CD4-positive, alpha-beta memory T cell (primary cell): Measurements from ENCODE around the gene CDKN1A. TPM values are rescaled to one million over a fixed set of nuclear protein-coding genes. Genes with fewer than 3 reads are reported as not detected.

ENCODE experiments used
- CTCF ChIA-PET: fragments of 350-600 bp; sonication (Branson Sonifier 250); formaldehyde crosslinking; loops from one replicate; lab custom pipeline; 2021; ENCODE audit warnings: inconsistent platforms; ENCODE audit not compliant: partially characterized antibody; lab: Charles Lee
- POLR2A ChIA-PET: fragments of 350-600 bp; sonication (Branson Sonifier 250); formaldehyde crosslinking; loops from one replicate; lab custom pipeline; 2021; ENCODE audit not compliant: partially characterized antibody; lab: Charles Lee
- DNase-seq, 5 donors: peaks; one replicate each; pipeline versions ENCODE4 v3.0.0 to v3.0.0-alpha.2; 2020 to 2022; ENCODE audit warnings: mixed read lengths in 1 of 5
- H3K27ac ChIP-seq: one replicate; pipeline ENCODE4 v1.7.0; 2013; ENCODE audit warnings: low read depth, low read length
- H3K27me3 ChIP-seq: 2 replicates; pipeline ENCODE4 v1.7.0; 2013; ENCODE audit warnings: mild to moderate bottlenecking, low read length, moderate library complexity; ENCODE audit not compliant: insufficient read depth
- H3K36me3 ChIP-seq: 2 replicates; pipeline ENCODE4 v1.7.0; 2013; ENCODE audit warnings: mild to moderate bottlenecking, low read length, moderate library complexity; ENCODE audit not compliant: insufficient read depth
- H3K4me1 ChIP-seq: 2 replicates; pipeline ENCODE4 v1.7.0; 2013; ENCODE audit warnings: mild to moderate bottlenecking, low read length, moderate library complexity; ENCODE audit not compliant: insufficient read depth
- H3K4me3 ChIP-seq, 2 donors: one replicate each; pipeline ENCODE4 v1.7.0; 2013; ENCODE audit warnings: low read length in 2 of 2, mild to moderate bottlenecking in 1 of 2
- H3K9me3 ChIP-seq, 2 donors: one replicate each; pipeline ENCODE4 v1.7.0; 2013; ENCODE audit warnings: low read length in 2 of 2, control low read depth in 1 of 2; ENCODE audit not compliant: control insufficient read depth in 1 of 2
- H3K27ac Mint-ChIP-seq, 7 donors: one replicate each; pipeline ENCODE4 v1.8.0; 2020 to 2021; ENCODE audit warnings: mixed read lengths in 7 of 7, mild to moderate bottlenecking in 6 of 7, inconsistent platforms in 3 of 7, moderate library complexity in 3 of 7
- H3K27me3 Mint-ChIP-seq, 2 donors: one replicate each; pipeline ENCODE4 v1.8.0; 2020 to 2021; ENCODE audit warnings: mixed read lengths in 2 of 2
- H3K36me3 Mint-ChIP-seq, 2 donors: one replicate each; pipeline ENCODE4 v1.8.0; 2020 to 2021; ENCODE audit warnings: mixed read lengths in 2 of 2, inconsistent platforms in 1 of 2, mild to moderate bottlenecking in 1 of 2
- H3K4me1 Mint-ChIP-seq, 4 donors: one replicate each; pipeline ENCODE4 v1.8.0; 2020 to 2021; ENCODE audit warnings: mixed read lengths in 4 of 4, mild to moderate bottlenecking in 1 of 4
- H3K4me3 Mint-ChIP-seq, 8 donors: one replicate each; pipeline ENCODE4 v1.8.0; 2020 to 2021; ENCODE audit warnings: mixed read lengths in 8 of 8, mild to moderate bottlenecking in 7 of 8, moderate library complexity in 6 of 8, inconsistent platforms in 3 of 8
- H3K9me3 Mint-ChIP-seq, 8 donors: one replicate each; pipeline ENCODE4 v1.8.0; 2020 to 2021; ENCODE audit warnings: mixed read lengths in 8 of 8, mild to moderate bottlenecking in 5 of 8, inconsistent platforms in 3 of 8, moderate library complexity in 1 of 8
- intact Hi-C: fragments of 100-400 bp; cut with micrococcal nuclease; formaldehyde crosslinking; loops from one replicate; pipeline ENCODE4 v1.15.1; 2023
- polyA plus RNA-seq, 2 donors: library from polyadenylated mRNA; unstranded; fragments of 300-500 nt; fragmentation: Illumina TruSeq; gene quantifications; one replicate each; pipeline ENCODE4 v1.2.3, GENCODE V29; 2021
- total RNA-seq, 2 experiments: library from RNA; stranded (reverse); gene quantifications; one replicate each; pipeline ENCODE4 v1.2.3, GENCODE V29; 2021

Gene CDKN1A
- total and polyA plus RNA-seq, 4 experiments from 2014 or later, result 3.3 to 20.6 (median 11.7) TPM

DNA sequence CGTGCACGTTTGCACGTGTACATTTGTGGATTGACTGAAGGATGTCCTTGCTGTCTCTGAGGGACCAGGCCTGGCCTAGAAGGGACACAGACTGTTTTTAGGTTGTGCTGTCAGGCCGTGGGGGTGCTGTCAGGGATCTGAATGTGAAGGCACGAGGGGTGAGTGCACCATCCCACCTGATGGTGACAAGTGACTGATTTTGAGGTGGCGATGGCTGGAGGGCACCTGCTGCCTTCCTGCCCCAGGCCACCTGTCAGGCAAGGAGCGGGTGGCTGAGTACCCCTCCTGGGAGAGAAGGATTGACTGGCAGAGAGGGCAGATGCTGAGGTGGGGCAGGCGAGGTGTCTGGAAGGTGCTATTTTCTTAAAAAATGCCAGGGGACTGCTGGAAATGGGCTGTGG, 20.4 kb downstream of the CDKN1A start:
- H3K4me1 ChIP-seq, result no peaks in the 10 kb centered on the region
- no peak overlapping the region for H3K27ac Mint-ChIP-seq
- no peaks in the 10 kb centered on the region for H3K27me3 ChIP-seq
- ChIA-PET POLR2A (no interaction called here), CTCF (no interaction called here)
- H3K9me3 ChIP-seq, result no peaks in the 10 kb centered on the region
- no peaks in the 10 kb centered on the region for H3K36me3 Mint-ChIP-seq
- no peak overlapping the region for H3K4me3 ChIP-seq
- H3K4me3 Mint-ChIP-seq, result no peak overlapping the region
- no peak for DNase-seq
- H3K4me1 Mint-ChIP-seq, result peaks cover 0 to 26% (median 1%) of the 10 kb centered on the region in 4 donors
- no peaks in the 10 kb centered on the region for H3K36me3 ChIP-seq
- no peak overlapping the region for H3K27ac ChIP-seq
- no peaks in the 10 kb centered on the region for H3K27me3 Mint-ChIP-seq
- intact Hi-C loops, result no loop called here
- H3K9me3 Mint-ChIP-seq, result peaks cover 0 to 1% (median 0%) of the 10 kb centered on the region in 8 donors

DNA sequence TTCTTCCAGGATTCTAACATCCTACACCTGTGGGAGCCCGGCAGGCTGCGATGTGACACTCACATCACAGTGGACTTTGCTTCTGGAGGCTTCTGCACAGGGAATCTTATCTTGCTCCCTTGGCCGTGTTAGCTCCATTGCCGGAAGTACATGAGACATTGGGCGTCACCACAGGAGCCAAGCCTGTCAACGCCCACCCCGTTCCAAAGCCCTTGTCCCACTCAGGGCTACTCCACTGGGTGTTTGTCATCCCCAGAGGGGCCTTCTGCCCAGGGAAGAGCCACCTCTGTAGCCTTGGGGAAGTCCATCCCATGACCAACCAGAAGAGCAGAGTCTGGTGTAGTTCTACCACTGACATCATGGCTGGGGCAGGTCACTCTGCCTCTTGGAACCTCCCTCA, 20.8 kb downstream of the CDKN1A start:
- Mint-ChIP-seq H3K4me1 (peaks cover 0 to 26% (median 1%) of the 10 kb centered on the region in 4 donors), H3K27me3 (no peaks in the 10 kb centered on the region), H3K9me3 (peaks cover 0 to 2% (median 0%) of the 10 kb centered on the region in 8 donors), H3K36me3 (no peaks in the 10 kb centered on the region), H3K27ac (no peak overlapping the region), H3K4me3 (no peak overlapping the region)
- H3K36me3 ChIP-seq, result no peaks in the 10 kb centered on the region
- no peaks in the 10 kb centered on the region for H3K4me1 ChIP-seq
- POLR2A ChIA-PET, result no interaction called here
- intact Hi-C loops, result no loop called here
- CTCF ChIA-PET, result no interaction called here
- H3K27me3 ChIP-seq, result no peaks in the 10 kb centered on the region
- H3K9me3 ChIP-seq, result no peaks in the 10 kb centered on the region
- DNase-seq, result no peak
- no peak overlapping the region for H3K27ac ChIP-seq
- no peak overlapping the region for H3K4me3 ChIP-seq

DNA sequence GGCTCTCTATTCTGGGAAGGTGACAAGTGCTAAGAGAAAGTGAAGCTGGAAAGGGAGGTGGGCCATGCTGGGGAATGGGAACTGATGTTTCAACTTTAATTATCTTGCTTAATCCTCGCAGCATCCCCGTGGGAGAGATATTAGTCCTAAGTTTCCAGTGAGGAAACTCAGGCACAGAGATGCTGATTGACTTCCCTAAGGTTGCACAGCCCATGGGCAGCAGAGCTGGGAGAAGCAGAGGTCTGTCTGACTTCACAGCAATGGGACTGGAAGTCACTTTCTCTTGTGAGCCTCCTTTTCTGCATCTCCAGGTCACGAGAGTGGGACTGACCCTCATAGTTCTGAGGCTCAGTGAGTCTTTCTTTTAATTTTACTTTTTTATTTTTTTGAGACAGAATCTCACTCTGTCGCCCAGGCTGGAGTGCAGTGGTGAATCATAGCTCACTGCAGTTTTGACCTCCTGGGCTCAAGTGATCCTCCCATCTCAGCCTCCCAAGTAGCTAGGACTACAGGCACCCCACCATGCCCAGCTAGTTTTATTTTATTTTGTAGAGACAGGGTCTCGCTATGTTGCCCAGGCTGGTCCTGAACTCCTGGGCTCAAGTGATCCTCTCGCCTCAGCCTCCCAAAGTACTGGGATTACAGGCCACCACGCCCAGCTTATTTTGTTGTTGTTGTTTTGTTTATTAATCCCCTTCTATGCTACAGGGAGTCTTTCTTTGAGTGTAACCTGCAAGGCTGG, 21.7 kb downstream of the CDKN1A start:
- ChIA-PET CTCF (no interaction called here), POLR2A (interaction anchor here (0.5 kb wide), 1 partner anchor 108 kb away, joined by 3 read pairs; no protein-coding TSS in a partner anchor)
- Histone ChIP-seq H3K4me1 (no peaks in the 10 kb centered on the region), H3K27ac (no peak overlapping the region), H3K36me3 (no peaks in the 10 kb centered on the region), H3K9me3 (no peaks in the 10 kb centered on the region), H3K4me3 (no peak overlapping the region), H3K27me3 (no peaks in the 10 kb centered on the region)
- DNase-seq, result no peak
- intact Hi-C loops, result no loop called here
- no peaks in the 10 kb centered on the region for H3K36me3 Mint-ChIP-seq
- H3K9me3 Mint-ChIP-seq, result peaks cover 0 to 2% (median 0%) of the 10 kb centered on the region in 8 donors
- H3K27ac Mint-ChIP-seq, result no peak overlapping the region
- peaks cover 0 to 18% (median 1%) of the 10 kb centered on the region in 4 donors for H3K4me1 Mint-ChIP-seq
- no peaks in the 10 kb centered on the region for H3K27me3 Mint-ChIP-seq
- no peak overlapping the region for H3K4me3 Mint-ChIP-seq

DNA sequence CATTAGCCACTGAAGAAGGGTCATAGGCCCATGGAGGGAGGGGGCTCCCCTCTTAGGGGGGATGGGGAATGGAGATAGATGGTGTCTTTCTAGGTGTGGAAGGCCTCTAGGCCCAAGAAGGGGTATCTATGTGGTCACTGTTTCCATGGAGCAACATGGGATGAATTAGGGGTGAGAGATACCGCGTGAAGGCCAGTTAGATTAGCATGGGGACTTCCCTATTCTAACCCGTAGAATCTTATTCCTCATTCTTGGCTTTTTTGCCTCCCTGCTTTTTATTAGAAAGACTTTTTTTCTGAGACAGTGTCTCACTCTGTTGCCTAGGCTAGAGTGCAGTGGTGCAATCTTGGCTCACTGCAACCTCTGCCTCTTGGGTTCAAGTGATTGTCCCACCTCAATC, 22.3 kb downstream of the CDKN1A start:
- H3K27me3 ChIP-seq, result no peaks in the 10 kb centered on the region
- POLR2A ChIA-PET, result interaction anchor here (0.5 kb wide), 1 partner anchor 109 kb away, joined by 3 read pairs; no protein-coding TSS in a partner anchor

DNA sequence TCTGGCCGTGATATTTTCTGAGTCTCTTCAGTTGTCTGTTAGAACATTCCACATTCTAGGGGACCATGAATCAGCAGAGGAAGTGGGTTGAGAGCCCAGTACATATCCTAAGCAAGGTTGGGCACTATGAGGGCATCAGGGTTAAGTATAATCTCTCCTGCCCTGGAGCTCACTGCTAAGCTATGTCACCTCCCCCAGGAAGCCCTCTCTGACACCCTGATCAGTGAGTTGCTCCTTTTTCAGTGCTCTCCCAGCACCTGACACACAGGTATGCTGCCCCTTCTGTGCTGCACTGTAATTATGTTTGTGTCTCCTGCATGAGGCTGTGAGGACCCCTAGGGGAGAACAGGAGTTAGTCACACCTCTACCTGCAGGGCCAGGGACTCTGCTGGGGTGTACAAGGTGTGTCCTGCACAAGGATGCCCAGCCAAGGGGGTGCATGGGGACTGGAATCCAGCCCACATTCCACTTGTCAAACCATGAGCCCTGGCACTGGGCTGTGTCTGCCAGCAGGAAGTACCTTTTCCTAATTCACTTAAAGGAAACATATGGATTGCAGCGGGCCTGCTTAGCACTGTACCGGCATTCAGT, 23.0 kb downstream of the CDKN1A start:
- H3K4me3 ChIP-seq, result no peak overlapping the region
- POLR2A ChIA-PET, result interaction anchor here (0.6 kb wide), 1 partner anchor 15 kb away, joined by 3 read pairs; no protein-coding TSS in a partner anchor
- CTCF ChIA-PET, result no interaction called here
- H3K27ac ChIP-seq, result no peak overlapping the region
- no peaks in the 10 kb centered on the region for H3K36me3 Mint-ChIP-seq
- no peaks in the 10 kb centered on the region for H3K4me1 ChIP-seq
- H3K27ac Mint-ChIP-seq, result no peak overlapping the region
- no peaks in the 10 kb centered on the region for H3K36me3 ChIP-seq
- no peaks in the 10 kb centered on the region for H3K9me3 ChIP-seq
- H3K27me3 Mint-ChIP-seq, result no peaks in the 10 kb centered on the region
- peaks cover 0 to 2% (median 0%) of the 10 kb centered on the region in 8 donors for H3K9me3 Mint-ChIP-seq
- no peaks in the 10 kb centered on the region for H3K27me3 ChIP-seq
- intact Hi-C loops, result no loop called here
- H3K4me3 Mint-ChIP-seq, result no peak overlapping the region
- H3K4me1 Mint-ChIP-seq, result peaks cover 0 to 14% (median 1%) of the 10 kb centered on the region in 4 donors
- DNase-seq, result no peak

More for the DNA sequence above, 22.3 kb downstream of the CDKN1A start:
- Histone ChIP-seq H3K4me1 (no peaks in the 10 kb centered on the region), H3K9me3 (no peaks in the 10 kb centered on the region), H3K36me3 (no peaks in the 10 kb centered on the region), H3K4me3 (no peak overlapping the region), H3K27ac (no peak overlapping the region)
- CTCF ChIA-PET, result no interaction called here
- no peaks in the 10 kb centered on the region for H3K27me3 Mint-ChIP-seq
- DNase-seq, result no peak
- peaks cover 0 to 14% (median 1%) of the 10 kb centered on the region in 4 donors for H3K4me1 Mint-ChIP-seq
- H3K36me3 Mint-ChIP-seq, result no peaks in the 10 kb centered on the region
- H3K4me3 Mint-ChIP-seq, result no peak overlapping the region
- intact Hi-C loops, result no loop called here
- H3K27ac Mint-ChIP-seq, result no peak overlapping the region
- peaks cover 0 to 2% (median 0%) of the 10 kb centered on the region in 8 donors for H3K9me3 Mint-ChIP-seq

DNA sequence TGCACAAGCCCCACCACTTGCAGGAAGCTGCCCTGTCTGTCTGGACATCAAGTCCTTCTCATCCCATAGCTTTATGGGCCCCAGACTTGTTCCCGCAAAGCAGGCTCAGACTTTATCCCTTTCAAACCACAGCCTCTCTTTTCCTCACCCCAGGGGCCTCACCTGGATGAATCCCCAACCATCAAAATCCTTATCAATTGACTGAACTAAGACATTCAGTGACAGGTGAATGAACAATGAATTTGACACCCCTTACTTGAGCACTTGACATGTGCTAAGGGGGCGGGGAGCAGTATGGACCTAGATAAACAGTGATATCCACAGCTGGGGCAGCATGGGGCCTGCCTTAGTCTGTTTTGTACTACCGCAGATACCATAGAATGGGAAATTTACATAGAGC, 24.1 kb downstream of the CDKN1A start:
- no peaks in the 10 kb centered on the region for H3K4me1 ChIP-seq
- intact Hi-C loops, result no loop called here
- ChIA-PET CTCF (no interaction called here), POLR2A (no interaction called here)
- DNase-seq, result no peak
- Mint-ChIP-seq H3K27me3 (no peaks in the 10 kb centered on the region), H3K4me3 (no peak overlapping the region), H3K36me3 (no peaks in the 10 kb centered on the region), H3K4me1 (peaks cover 0 to 4% (median 1%) of the 10 kb centered on the region in 4 donors), H3K27ac (peak overlapping the region in 3 of 7 donors; percentile 9 to 40 (median 26)), H3K9me3 (peaks cover 0 to 2% (median 0%) of the 10 kb centered on the region in 8 donors)
- no peak overlapping the region for H3K4me3 ChIP-seq
- no peaks in the 10 kb centered on the region for H3K36me3 ChIP-seq
- H3K9me3 ChIP-seq, result no peaks in the 10 kb centered on the region
- H3K27ac ChIP-seq, result no peak overlapping the region
- H3K27me3 ChIP-seq, result no peaks in the 10 kb centered on the region

DNA sequence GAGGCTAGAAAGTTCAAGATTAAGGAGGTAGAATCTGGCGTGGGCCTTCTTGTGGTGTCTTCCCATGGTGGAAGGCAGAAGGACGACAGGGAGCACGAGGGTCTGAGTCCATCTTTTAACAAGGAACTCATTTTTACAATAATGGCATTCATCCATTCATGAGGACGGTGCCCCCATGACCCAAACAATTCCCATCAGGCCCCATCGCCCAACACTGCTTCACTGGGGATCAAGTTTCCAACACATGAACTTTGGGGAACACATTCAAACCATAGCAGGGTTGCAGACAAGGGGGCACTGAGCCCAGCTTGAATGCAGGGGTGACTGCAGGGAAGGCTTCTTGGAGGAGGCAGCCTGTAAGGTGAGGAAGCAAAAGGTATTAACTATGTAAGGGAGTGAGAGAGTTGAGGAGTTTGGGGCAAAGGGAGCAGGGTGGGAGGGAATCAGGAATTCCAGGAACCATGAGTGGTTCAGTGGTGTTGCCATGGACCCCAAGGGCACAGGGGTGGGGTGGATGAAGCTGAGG, 24.6 kb downstream of the CDKN1A start:
- Mint-ChIP-seq H3K4me1 (peaks cover 0 to 3% (median 0%) of the 10 kb centered on the region in 4 donors), H3K9me3 (peaks cover 0 to 2% (median 0%) of the 10 kb centered on the region in 8 donors), H3K36me3 (no peaks in the 10 kb centered on the region), H3K27ac (no peak overlapping the region), H3K27me3 (no peaks in the 10 kb centered on the region), H3K4me3 (no peak overlapping the region)
- H3K27me3 ChIP-seq, result no peaks in the 10 kb centered on the region
- no peaks in the 10 kb centered on the region for H3K36me3 ChIP-seq
- no peak overlapping the region for H3K4me3 ChIP-seq
- no peaks in the 10 kb centered on the region for H3K4me1 ChIP-seq
- ChIA-PET CTCF (no interaction called here), POLR2A (interaction anchor here (0.7 kb wide), 1 partner anchor 8 kb away, joined by 3 read pairs; no protein-coding TSS in a partner anchor)
- intact Hi-C loops, result no loop called here
- H3K27ac ChIP-seq, result no peak overlapping the region
- no peaks in the 10 kb centered on the region for H3K9me3 ChIP-seq
- no peak for DNase-seq
